GM12878 (cell line): ENCODE data around the gene GXYLT1.

Experiments used
- BHLHE40 ChIP-seq, 2 experiments: fragments of 450-650 bp in 1 of 2; IDR thresholded peaks; 2 replicates each; pipeline ENCODE4 v1.6.1; 2011 to 2017; ENCODE audit warnings: low read depth in 2 of 2, borderline replicate concordance in 1 of 2, improper control_type of control experiment in 1 of 2, low read length in 1 of 2, mild to moderate bottlenecking in 1 of 2
- CREB1 ChIP-seq: IDR thresholded peaks from 2 replicates; pipeline ENCODE4 v1.6.1; 2012; ENCODE audit warnings: low read depth, mild to moderate bottlenecking, inconsistent platforms
- CTCF ChIP-seq, 3 experiments: IDR thresholded peaks in 2 of 3; conservative IDR thresholded peaks in 1 of 3; 2 replicates each; pipeline ENCODE4 v1.5.1; 2011; ENCODE audit warnings: low read depth in 3 of 3, low read length in 3 of 3, mild to moderate bottlenecking in 3 of 3, control low read depth in 2 of 3, moderate library complexity in 2 of 3, inconsistent platforms in 1 of 3, mixed read lengths in 1 of 3; ENCODE audit not compliant: control insufficient read depth in 2 of 3, insufficient read depth in 1 of 3; ENCODE audit errors: extremely low read depth in 1 of 3
- EP300 ChIP-seq, 2 experiments: fragments of 150-350 bp in 1 of 2; IDR thresholded peaks; 2 replicates each; pipeline ENCODE4 v1.6.1; 2011 to 2012; ENCODE audit warnings: low read depth in 2 of 2, low read length in 2 of 2, borderline replicate concordance in 1 of 2, improper control_type of control experiment in 1 of 2, inconsistent platforms in 1 of 2; ENCODE audit not compliant: control insufficient read depth in 1 of 2
- HDAC6 ChIP-seq: fragments of 200-600 bp; sonication (generic); IDR thresholded peaks from one replicate; pipeline ENCODE4 v1.8.0; 2017; ENCODE audit warnings: antibody characterized with exemption; ENCODE audit not compliant: unreplicated experiment
- MYC ChIP-seq: IDR thresholded peaks from 2 replicates; pipeline ENCODE4 v1.6.1; 2011; ENCODE audit warnings: mild to moderate bottlenecking, low read length, moderate library complexity, inconsistent platforms; ENCODE audit not compliant: insufficient read depth, insufficient replicate concordance, insufficient read length, severe bottlenecking
- NFIC ChIP-seq: IDR thresholded peaks from 2 replicates; pipeline ENCODE4 v1.6.1; 2012; ENCODE audit warnings: low read depth, mild to moderate bottlenecking, inconsistent platforms, low read length, moderate library complexity
- RAD21 ChIP-seq: IDR thresholded peaks from 2 replicates; pipeline ENCODE4 v1.6.1; 2011; ENCODE audit warnings: mild to moderate bottlenecking, low read depth, low read length, moderate library complexity; ENCODE audit not compliant: insufficient read depth
- SP1 ChIP-seq: IDR thresholded peaks from one replicate; pipeline ENCODE4 v1.6.1; 2011; ENCODE audit warnings: low read depth, low read length
- SUZ12 ChIP-seq: fragments of 200-600 bp; sonication (generic); IDR thresholded peaks from one replicate; pipeline ENCODE4 v1.6.1; 2018; ENCODE audit warnings: antibody characterized with exemption, mild to moderate bottlenecking; ENCODE audit not compliant: unreplicated experiment
- ZBTB40 ChIP-seq: fragments of 450-650 bp; IDR thresholded peaks from 2 replicates; pipeline ENCODE4 v1.6.1; 2016; ENCODE audit warnings: mild to moderate bottlenecking, moderate library complexity, borderline replicate concordance

- TF ChIP-seq CTCF (IDR thresholded peaks at IDR 0.05 in 2 of 3, conservative IDR thresholded peaks at IDR 0.05 in 1 of 3; ENCODE audit: control insufficient read depth in 2 of 3, extremely low read depth in 1 of 3, insufficient read depth in 1 of 3, low read depth in 3 of 3, low read length in 3 of 3) (no peak), BHLHE40 (IDR thresholded peaks at IDR 0.05; ENCODE audit: borderline replicate concordance in 1 of 2, low read depth in 2 of 2, low read length in 1 of 2) (no peak), HDAC6 (no peak), SP1 (no peak), RAD21 (no peak), MYC (no peak), CREB1 (no peak), ZBTB40 (no peak), NFIC (no peak), EP300 (IDR thresholded peaks at IDR 0.05; ENCODE audit: borderline replicate concordance in 1 of 2, control insufficient read depth in 1 of 2, low read depth in 2 of 2, low read length in 2 of 2) (no peak), SUZ12 (no peak)
These were observed 28.0 kb upstream of the GXYLT1 start for GRCh38 chr12:42172441-42173210.
